Esophagus muscularis mucosa (tissue), 4 donors: Measurements from ENCODE around the gene PXYLP1. TPM values are rescaled to one million over a fixed set of nuclear protein-coding genes. Genes with fewer than 3 reads are reported as not detected.

Experiments used
- DNase-seq: peaks from one replicate; pipeline ENCODE4 v3.0.0-alpha.2; 2017; ENCODE audit errors: extremely low spot score
- H3K27ac ChIP-seq, 4 donors: fragments of 200-600 bp; sonication (generic); replicated peaks in 1 of 4; 1 replicate in 3 of 4; 2 replicates in 1 of 4; pipeline ENCODE4 v1.5.1; 2016 to 2019; ENCODE audit warnings: mild to moderate bottlenecking in 1 of 4
- H3K27me3 ChIP-seq, 4 donors: fragments of 200-600 bp; sonication (generic); one replicate each; pipeline versions ENCODE4 v1.5.1 to v1.6.0; 2016 to 2019
- H3K36me3 ChIP-seq, 4 donors: fragments of 200-600 bp; sonication (generic); one replicate each; pipeline ENCODE4 v1.5.1; 2016 to 2019
- H3K4me1 ChIP-seq, 4 donors: fragments of 200-600 bp; sonication (generic); one replicate each; pipeline ENCODE4 v1.5.1; 2016 to 2019
- H3K4me3 ChIP-seq, 4 donors: fragments of 200-600 bp; sonication (generic); 1 replicate in 2 of 4; 2 replicates in 2 of 4; pipeline ENCODE4 v1.5.1; 2016 to 2019; ENCODE audit warnings: mild to moderate bottlenecking in 4 of 4, moderate library complexity in 1 of 4
- H3K9me3 ChIP-seq, 4 donors: fragments of 200-600 bp; sonication (generic); 1 replicate in 3 of 4; 2 replicates in 1 of 4; pipeline ENCODE4 v1.5.1; 2016 to 2019
- EP300 ChIP-seq: sonication (generic); formaldehyde crosslinking; IDR thresholded peaks from one replicate; pipeline ENCODE4 v1.6.1; 2017; ENCODE audit warnings: antibody characterized with exemption
- POLR2A ChIP-seq: fragments of 450-650 bp; IDR thresholded peaks from one replicate; pipeline ENCODE4 v1.6.1; 2017; ENCODE audit warnings: antibody characterized with exemption, moderate library complexity, mild to moderate bottlenecking, low read depth
- POLR2AphosphoS5 ChIP-seq, 2 donors: sonication (generic); formaldehyde crosslinking; IDR thresholded peaks; one replicate each; pipeline ENCODE4 v1.6.1; 2017; ENCODE audit warnings: antibody characterized with exemption in 2 of 2
- WGBS: methylation state at CpG from one replicate; pipeline ENCODE4 v1.1.5; 2018; 5-methylcytosine and 5-hydroxymethylcytosine counted together
- intact Hi-C: fragments of 100-400 bp; cut with DNase I; formaldehyde crosslinking; loops from one replicate; pipeline ENCODE4 v1.15.1; 2023
- total RNA-seq, 4 donors: library from RNA; depleted of rRNA; stranded (reverse); fragments of >200 nt; gene quantifications; one replicate each; pipeline versions ENCODE4 v1.1.0 to v1.2.1, GENCODE V29; 2016
- TF ChIP-seq, protein P1 (sequence below), 3 experiments: fragments of 200-600 bp in 2 of 3; fragments of 450-650 bp in 1 of 3; sonication (generic) in 2 of 3; IDR thresholded peaks; one replicate each; pipeline ENCODE4 v1.5.1; 2017 to 2019; ENCODE audit warnings: antibody characterized with exemption in 3 of 3, mild to moderate bottlenecking in 2 of 3, moderate library complexity in 1 of 3

The PXYLP1 gene
- total RNA-seq, 4 donors from 2014 or later: 4.5 to 12.5 (median 9.4) TPM

DNA sequence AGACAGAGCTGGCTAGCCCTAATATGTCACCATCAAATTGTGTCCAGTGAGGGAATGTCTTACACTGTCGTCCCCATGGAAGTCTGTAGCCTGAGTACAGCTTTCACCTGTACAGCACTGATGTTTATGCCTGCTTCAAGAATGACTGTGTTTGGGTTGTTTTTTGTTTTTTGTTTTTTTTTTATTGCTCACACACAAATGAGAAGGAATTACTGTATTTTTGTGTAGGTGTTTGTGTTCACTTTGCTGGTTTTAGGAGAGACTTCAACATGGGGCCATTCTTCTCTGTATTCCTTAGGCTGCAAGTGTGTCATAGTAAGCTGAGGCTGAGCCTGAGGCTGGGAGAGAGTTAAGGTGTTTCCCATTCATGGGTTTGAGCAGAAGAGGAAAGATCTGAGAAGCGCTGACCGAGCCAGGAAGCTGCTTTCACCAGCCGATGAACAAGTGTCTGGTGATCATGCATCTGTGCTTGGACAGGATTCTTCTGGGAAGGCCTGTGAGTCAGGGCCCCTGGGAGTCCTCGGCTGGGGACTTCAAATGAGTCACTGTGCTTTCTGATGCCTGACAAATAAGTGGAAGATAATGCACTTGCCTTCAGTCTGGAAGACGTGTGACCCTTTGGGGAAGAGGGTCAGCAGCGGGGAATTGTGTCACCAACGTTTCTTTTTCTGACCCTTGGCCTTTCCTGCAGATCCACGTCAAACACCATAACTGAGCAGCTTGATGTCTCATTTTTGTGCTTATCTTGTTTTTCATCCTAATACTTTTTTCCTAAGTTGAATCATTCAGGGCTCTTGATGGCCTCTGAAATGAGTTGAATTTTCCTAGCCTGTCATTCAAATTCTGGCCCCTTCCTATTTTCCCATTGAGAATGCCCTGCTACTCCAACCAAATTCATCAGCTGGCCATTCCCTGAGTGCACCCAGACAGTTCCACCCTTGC, 100.0 kb downstream of the PXYLP1 start:
- H3K27me3 ChIP-seq: no peaks in the 10 kb centered on the region
- peak overlapping the region in 3 of 4 donors; percentile 3 to 9 (median 7) for H3K27ac ChIP-seq
- TF ChIP-seq POLR2AphosphoS5 (IDR thresholded peaks at IDR 0.05): peak; percentile 47 to 60
- TF ChIP-seq, protein P1, sequence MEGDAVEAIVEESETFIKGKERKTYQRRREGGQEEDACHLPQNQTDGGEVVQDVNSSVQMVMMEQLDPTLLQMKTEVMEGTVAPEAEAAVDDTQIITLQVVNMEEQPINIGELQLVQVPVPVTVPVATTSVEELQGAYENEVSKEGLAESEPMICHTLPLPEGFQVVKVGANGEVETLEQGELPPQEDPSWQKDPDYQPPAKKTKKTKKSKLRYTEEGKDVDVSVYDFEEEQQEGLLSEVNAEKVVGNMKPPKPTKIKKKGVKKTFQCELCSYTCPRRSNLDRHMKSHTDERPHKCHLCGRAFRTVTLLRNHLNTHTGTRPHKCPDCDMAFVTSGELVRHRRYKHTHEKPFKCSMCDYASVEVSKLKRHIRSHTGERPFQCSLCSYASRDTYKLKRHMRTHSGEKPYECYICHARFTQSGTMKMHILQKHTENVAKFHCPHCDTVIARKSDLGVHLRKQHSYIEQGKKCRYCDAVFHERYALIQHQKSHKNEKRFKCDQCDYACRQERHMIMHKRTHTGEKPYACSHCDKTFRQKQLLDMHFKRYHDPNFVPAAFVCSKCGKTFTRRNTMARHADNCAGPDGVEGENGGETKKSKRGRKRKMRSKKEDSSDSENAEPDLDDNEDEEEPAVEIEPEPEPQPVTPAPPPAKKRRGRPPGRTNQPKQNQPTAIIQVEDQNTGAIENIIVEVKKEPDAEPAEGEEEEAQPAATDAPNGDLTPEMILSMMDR (IDR thresholded peaks at IDR 0.05): no peak
- no peak for TF ChIP-seq POLR2A
- no peak for TF ChIP-seq EP300
- DNase-seq: no peak
- intact Hi-C loops: no loop called here
- H3K4me1 ChIP-seq: peaks cover 4 to 19% (median 11%) of the 10 kb centered on the region in 4 donors
- H3K9me3 ChIP-seq: no peaks in the 10 kb centered on the region
- 46% methylated on average over 7 of the region's 9 CpGs for WGBS
- no peaks in the 10 kb centered on the region for H3K36me3 ChIP-seq
- H3K4me3 ChIP-seq: no peak overlapping the region

DNA sequence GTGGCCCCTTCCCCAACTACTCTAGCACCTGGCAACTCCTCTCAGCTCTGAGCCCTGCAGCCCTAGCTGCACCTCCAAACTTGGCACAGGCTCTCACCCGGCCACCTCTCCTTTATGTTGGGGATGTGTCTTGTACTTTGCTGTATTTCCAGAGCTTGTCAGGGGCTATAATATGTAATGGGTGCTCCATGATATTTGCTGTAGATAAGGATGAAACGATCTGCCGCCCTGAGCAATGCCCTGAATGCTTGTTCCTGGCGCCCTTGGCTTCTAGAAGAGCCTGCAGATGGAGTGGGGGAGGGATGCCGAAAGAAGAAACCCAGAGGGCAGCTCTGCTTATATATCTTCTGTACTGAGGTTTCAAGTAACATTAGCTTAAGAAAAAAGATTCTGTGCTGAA, 100.8 kb downstream of the PXYLP1 start:
- no peaks in the 10 kb centered on the region for H3K36me3 ChIP-seq
- H3K4me3 ChIP-seq: no peak overlapping the region
- H3K9me3 ChIP-seq: no peaks in the 10 kb centered on the region
- 92% methylated on average over 5 of the region's 5 CpGs for WGBS
- peaks cover 4 to 19% (median 11%) of the 10 kb centered on the region in 4 donors for H3K4me1 ChIP-seq
- no peak for DNase-seq
- no peaks in the 10 kb centered on the region for H3K27me3 ChIP-seq
- H3K27ac ChIP-seq: peak overlapping the region in 3 of 4 donors; percentile 3 to 9 (median 7)
- intact Hi-C loops: no loop called here
- TF ChIP-seq, protein P1 (IDR thresholded peaks at IDR 0.05): no peak
- TF ChIP-seq POLR2A (no peak), POLR2AphosphoS5 (IDR thresholded peaks at IDR 0.05) (no peak), EP300 (no peak)

DNA sequence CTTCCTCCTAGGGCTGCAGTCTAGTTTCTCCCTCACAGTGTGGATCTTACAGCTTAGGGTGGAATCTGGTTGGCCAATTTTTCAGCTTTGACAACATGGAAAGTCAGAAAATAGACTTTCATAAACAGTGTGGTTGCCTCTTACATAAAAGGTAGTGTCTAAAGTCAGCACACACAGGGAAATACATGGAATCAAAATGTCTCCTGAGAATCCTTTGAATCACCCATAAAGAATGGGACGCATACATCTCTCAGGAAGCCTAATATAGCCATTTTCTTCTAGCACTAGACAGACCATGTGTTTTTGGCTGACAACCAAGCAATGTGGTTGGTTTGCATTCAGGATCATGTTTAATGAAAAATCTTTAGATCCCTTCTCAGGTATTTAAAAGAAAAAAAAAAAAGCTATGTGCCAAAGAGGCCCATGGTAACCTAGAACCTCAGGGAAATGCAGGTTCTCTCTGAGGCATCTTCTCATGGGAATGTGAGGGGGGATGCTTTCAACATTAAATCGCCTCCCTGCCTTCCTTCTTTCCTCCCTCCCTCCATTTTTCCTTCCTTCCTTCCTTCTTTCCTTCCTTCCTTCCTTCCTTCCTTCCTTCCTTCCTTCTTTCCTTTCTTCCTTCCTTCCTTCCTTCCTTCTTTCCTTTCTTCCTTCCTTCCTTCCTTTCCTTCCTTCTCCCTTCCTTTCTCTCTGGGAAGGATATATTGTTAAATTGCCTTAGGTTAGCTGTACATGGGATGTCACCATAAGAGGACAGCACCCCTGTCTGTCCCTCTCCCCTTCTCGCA, 102.4 kb downstream of the PXYLP1 start:
- Histone ChIP-seq H3K4me1 (peaks cover 4 to 19% (median 11%) of the 10 kb centered on the region in 4 donors), H3K36me3 (no peaks in the 10 kb centered on the region), H3K27ac (no peak overlapping the region), H3K27me3 (no peaks in the 10 kb centered on the region), H3K4me3 (no peak overlapping the region), H3K9me3 (no peaks in the 10 kb centered on the region)
- WGBS: 88% methylated on average over 3 of the region's 3 CpGs
- TF ChIP-seq POLR2AphosphoS5 (IDR thresholded peaks at IDR 0.05): no peak
- TF ChIP-seq POLR2A: no peak
- TF ChIP-seq EP300: no peak
- TF ChIP-seq, protein P1 (IDR thresholded peaks at IDR 0.05): no peak
- intact Hi-C loops: no loop called here
- no peak for DNase-seq

DNA sequence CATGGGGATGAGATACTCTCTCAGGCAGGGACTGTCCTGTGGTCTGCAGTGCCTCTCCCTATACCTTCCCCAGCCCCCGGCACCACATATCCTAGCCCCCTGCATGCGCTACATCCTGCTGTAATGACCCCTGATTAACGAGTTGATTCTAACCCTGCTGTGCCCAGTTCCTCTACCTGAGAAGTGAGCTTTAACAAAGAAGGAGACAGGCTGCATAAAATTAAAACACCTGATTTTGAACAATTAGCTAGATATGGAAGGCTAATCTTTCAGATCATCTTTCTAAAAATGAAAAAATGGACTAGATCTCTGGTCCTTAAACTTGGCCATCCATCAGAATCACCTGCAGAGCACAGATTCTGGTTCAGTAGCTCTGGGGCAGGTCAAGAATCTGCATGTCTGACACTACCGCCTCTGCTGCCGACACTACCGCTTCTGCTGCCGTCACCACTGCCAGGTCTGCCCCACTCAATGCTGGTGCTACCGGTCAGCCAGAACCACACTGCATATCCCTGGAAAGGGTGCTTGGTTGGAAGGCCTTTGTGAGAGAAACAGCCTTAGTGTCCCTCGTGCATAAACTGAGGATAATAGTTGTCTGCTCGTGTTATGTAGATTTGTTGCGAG, 103.1 kb downstream of the PXYLP1 start:
- DNase-seq: no peak
- WGBS: 93% methylated on average over 11 of the region's 11 CpGs

More for the DNA sequence above, 103.1 kb downstream of the PXYLP1 start:
- H3K36me3 ChIP-seq: no peaks in the 10 kb centered on the region
- H3K4me1 ChIP-seq: peaks cover 4 to 19% (median 11%) of the 10 kb centered on the region in 4 donors
- TF ChIP-seq POLR2A: no peak
- no peak for TF ChIP-seq EP300
- TF ChIP-seq, protein P1 (IDR thresholded peaks at IDR 0.05): no peak
- TF ChIP-seq POLR2AphosphoS5 (IDR thresholded peaks at IDR 0.05): no peak
- H3K9me3 ChIP-seq: no peaks in the 10 kb centered on the region
- H3K27ac ChIP-seq: no peak overlapping the region
- intact Hi-C loops: no loop called here
- no peak overlapping the region for H3K4me3 ChIP-seq
- H3K27me3 ChIP-seq: no peaks in the 10 kb centered on the region
